Measurements from ENCODE around the gene TTLL8. TPM values are rescaled to one million over a fixed set of nuclear protein-coding genes. Genes with fewer than 3 reads are reported as not detected.

TTLL8 gene
- total RNA-seq, 4 donors from 2014 or later = not detected

- WGBS, 2 donors = 87 to 90% methylated on average over 15 of the region's 15 CpGs
- H3K27ac ChIP-seq = no peak overlapping the region
- peaks cover 0 to 70% (median 11%) of the 10 kb centered on the region in 4 donors for H3K27me3 ChIP-seq
- intact Hi-C loops (cut with DNase I) = no loop called here
- no peak for DNase-seq
- TF ChIP-seq POLR2A (IDR thresholded peaks at IDR 0.05) (no peak), CTCF (IDR thresholded peaks at IDR 0.05) (no peak)
- no peak overlapping the region for H3K4me3 ChIP-seq
- H3K4me1 ChIP-seq = peaks cover 0 to 3% (median 2%) of the 10 kb centered on the region in 3 donors
- no peaks in the 10 kb centered on the region for H3K9me3 ChIP-seq
- H3K36me3 ChIP-seq = no peaks in the 10 kb centered on the region
Observed at GRCh38 chr22:50020606-50021005, 37.5 kb downstream of the TTLL8 start.

DNA sequence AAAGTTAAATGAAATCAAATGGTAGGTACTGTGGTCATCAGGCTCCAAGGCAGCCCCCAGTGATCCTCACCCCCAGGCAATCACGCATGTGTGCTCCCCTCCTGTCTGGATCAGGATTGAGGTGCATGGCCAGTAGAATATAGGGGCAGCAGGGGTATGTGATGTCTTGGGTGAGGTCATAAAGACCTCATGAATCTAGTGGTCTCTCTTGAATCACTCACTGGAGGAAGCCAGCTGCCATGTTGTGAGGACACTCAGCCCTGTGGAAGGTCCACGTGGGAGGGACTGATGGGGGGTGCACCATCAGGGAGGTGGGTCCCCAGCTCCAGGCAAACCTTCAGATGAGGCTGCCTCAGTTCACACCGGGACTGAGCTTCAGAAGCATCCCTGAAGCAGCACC lies 38.8 kb downstream of the TTLL8 start:
- WGBS, 2 donors = 64 to 77% methylated on average over 2 to 3 of the region's 3 CpGs
- no peaks in the 10 kb centered on the region for H3K9me3 ChIP-seq
- no peak overlapping the region for H3K4me3 ChIP-seq
- H3K4me1 ChIP-seq = peaks cover 8 to 15% (median 9%) of the 10 kb centered on the region in 3 donors
- TF ChIP-seq CTCF (IDR thresholded peaks at IDR 0.05) (no peak), POLR2A (IDR thresholded peaks at IDR 0.05) (no peak)
- intact Hi-C loops (cut with DNase I) = no loop called here
- DNase-seq = no peak
- no peaks in the 10 kb centered on the region for H3K36me3 ChIP-seq
- H3K27ac ChIP-seq = no peak overlapping the region
- H3K27me3 ChIP-seq = peaks cover 2 to 71% (median 17%) of the 10 kb centered on the region in 4 donors

DNA sequence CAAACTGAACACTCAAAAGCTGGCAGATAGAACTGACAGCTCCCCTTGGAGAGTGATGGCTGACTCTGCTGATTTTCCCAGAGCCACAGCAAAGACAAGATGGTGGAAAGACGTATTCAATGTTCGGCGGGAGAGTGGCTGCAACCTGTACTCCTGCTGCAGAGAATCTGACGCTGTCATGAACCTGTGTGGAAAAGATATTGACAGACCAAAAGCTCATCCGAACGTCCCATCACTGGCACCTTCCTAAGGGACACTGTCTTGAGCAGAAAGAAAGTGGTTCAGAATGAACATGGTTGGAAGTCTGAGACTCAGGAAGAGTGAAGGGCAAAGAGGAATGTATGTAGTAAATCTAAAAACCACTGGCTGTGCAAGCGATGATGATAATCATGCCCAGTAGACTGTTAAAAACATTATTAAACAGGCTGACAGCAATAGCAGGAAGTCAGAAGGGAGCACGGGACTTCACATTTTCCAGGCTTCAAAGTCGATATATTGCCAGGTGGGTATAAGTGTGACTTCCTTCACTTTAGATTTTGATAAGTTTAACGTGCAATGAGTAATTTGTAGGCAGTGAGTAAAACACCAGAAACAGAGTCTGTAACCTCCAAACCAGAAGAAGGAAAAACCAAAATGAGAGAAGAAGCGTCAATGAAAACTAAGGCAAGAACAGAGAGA lies 39.4 kb downstream of the TTLL8 start:
- DNase-seq = no peak
- H3K36me3 ChIP-seq = no peaks in the 10 kb centered on the region
- H3K4me1 ChIP-seq = peaks cover 10 to 18% (median 11%) of the 10 kb centered on the region in 3 donors
- 55 to 59% methylated on average over 11 of the region's 11 CpGs for WGBS, 2 donors
- no peak overlapping the region for H3K27ac ChIP-seq
- H3K9me3 ChIP-seq = no peaks in the 10 kb centered on the region
- H3K27me3 ChIP-seq = peaks cover 8 to 71% (median 22%) of the 10 kb centered on the region in 4 donors
- TF ChIP-seq POLR2A (IDR thresholded peaks at IDR 0.05) (no peak), CTCF (IDR thresholded peaks at IDR 0.05) (no peak)
- intact Hi-C loops (cut with DNase I) = no loop called here
- no peak overlapping the region for H3K4me3 ChIP-seq

DNA sequence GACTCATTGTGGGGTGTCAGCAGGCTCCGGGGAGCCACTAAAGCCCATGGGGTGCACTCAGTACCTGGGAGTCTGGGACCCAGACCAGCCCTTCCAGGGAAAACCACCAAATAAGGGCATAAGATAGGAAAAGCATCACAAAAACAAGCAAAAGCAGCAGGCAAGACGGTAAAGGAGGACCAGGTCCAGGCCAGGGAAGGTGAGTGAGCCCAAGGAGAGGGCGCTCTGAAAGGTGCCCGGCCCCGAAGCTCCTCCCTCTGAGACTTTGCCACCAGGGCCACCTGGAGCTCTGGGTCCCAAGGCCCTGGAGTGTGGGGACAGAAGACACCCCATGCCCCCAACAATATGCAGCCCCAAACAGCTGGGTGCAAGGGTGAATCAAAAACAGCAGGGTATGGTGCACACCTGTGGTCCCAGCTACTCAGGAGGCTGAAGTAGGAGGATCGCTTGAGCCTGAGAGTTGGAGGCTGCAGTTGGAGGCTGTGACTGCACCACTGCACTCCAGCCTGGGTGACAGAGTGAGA lies 40.3 kb downstream of the TTLL8 start:
- WGBS, 2 donors = 81 to 91% methylated on average over 5 of the region's 6 CpGs

More for the DNA sequence above, 40.3 kb downstream of the TTLL8 start:
- TF ChIP-seq CTCF (IDR thresholded peaks at IDR 0.05) (no peak), POLR2A (IDR thresholded peaks at IDR 0.05) (no peak)
- intact Hi-C loops (cut with DNase I) = no loop called here
- no peaks in the 10 kb centered on the region for H3K9me3 ChIP-seq
- H3K36me3 ChIP-seq = no peaks in the 10 kb centered on the region
- no peak for DNase-seq
- peaks cover 9 to 75% (median 27%) of the 10 kb centered on the region in 4 donors for H3K27me3 ChIP-seq
- H3K4me3 ChIP-seq = no peak overlapping the region
- H3K4me1 ChIP-seq = peaks cover 10 to 18% (median 11%) of the 10 kb centered on the region in 3 donors
- H3K27ac ChIP-seq = no peak overlapping the region
